Ammon's horn (tissue), 1 donor: ENCODE results near the gene UBAP1.
A peak's percentile ranks its signal among the peaks of the same experiment; 100 is the strongest.
"Not testable (repeated sequence)": the region's sequence is repeated elsewhere in the genome, so short reads cannot be mapped to it uniquely, and the experiment has no call there.

ENCODE experiments used
- DNase-seq: peaks from one replicate; pipeline ENCODE4 v3.0.0-alpha.2; 2016; ENCODE audit warnings: low spot score

Gene UBAP1

GRCh38 chr9:34179213-34180136, 632 bp downstream of the UBAP1 start:
- no peak for DNase-seq

- DNase-seq = peak; percentile 34
Measured at GRCh38 chr9:34185778-34186551, 7.1 kb downstream of the UBAP1 start.

GRCh38 chr9:34187891-34188240, 9.0 kb downstream of the UBAP1 start:
- no peak for DNase-seq

- no peak for DNase-seq
Measured at GRCh38 chr9:34190996-34191892, 12.4 kb downstream of the UBAP1 start.

GRCh38 chr9:34195143-34195542, 16.3 kb downstream of the UBAP1 start:
- DNase-seq = no peak

- DNase-seq = not testable (repeated sequence)
Measured at GRCh38 chr9:34197286-34197685, 18.4 kb downstream of the UBAP1 start.

- no peak for DNase-seq
Measured at GRCh38 chr9:34197756-34198711, 19.2 kb downstream of the UBAP1 start.

GRCh38 chr9:34200092-34200491, 21.2 kb downstream of the UBAP1 start:
- no peak for DNase-seq

- DNase-seq = peak; percentile 51
Measured at GRCh38 chr9:34203275-34203991, 24.6 kb downstream of the UBAP1 start.

GRCh38 chr9:34203992-34204635, 25.3 kb downstream of the UBAP1 start:
- no peak for DNase-seq

- DNase-seq = no peak
Measured at GRCh38 chr9:34205102-34205501, 26.3 kb downstream of the UBAP1 start.

GRCh38 chr9:34206561-34206960, 27.7 kb downstream of the UBAP1 start:
- DNase-seq = no peak

GRCh38 chr9:34211395-34211794, 32.6 kb downstream of the UBAP1 start:
- DNase-seq = no peak

- DNase-seq = not testable (repeated sequence)
Measured at GRCh38 chr9:34214354-34215000, 35.6 kb downstream of the UBAP1 start.

- no peak for DNase-seq
Measured at GRCh38 chr9:34216325-34216724, 37.5 kb downstream of the UBAP1 start.

GRCh38 chr9:34217015-34217414, 38.2 kb downstream of the UBAP1 start:
- DNase-seq = not testable (repeated sequence)

- no peak for DNase-seq
Measured at GRCh38 chr9:34218446-34218845, 39.6 kb downstream of the UBAP1 start.

GRCh38 chr9:34219421-34219820, 40.6 kb downstream of the UBAP1 start:
- no peak for DNase-seq

- DNase-seq = no peak
Measured at GRCh38 chr9:34220218-34220617, 41.4 kb downstream of the UBAP1 start.
